ENCODE measurements around the gene EFNA5. TPM values are rescaled to one million over a fixed set of nuclear protein-coding genes. Genes with fewer than 3 reads are reported as not detected.
"Not testable (repeated sequence)": the region's sequence is repeated elsewhere in the genome, so short reads cannot be mapped to it uniquely, and the experiment has no call there.

Gene EFNA5
- total RNA-seq, 6 experiments from 2014 or later, result 0.26 TPM; not detected in 5

- H3K4me3 Mint-ChIP-seq, result no peak overlapping the region
Measured at GRCh38 chr5:107499237-107499636, 171.5 kb downstream of the EFNA5 start.

GRCh38 chr5:107496466-107496865 is 174.3 kb downstream of the EFNA5 start:
- DNase-seq, result no peak
- Mint-ChIP-seq H3K36me3 (ENCODE audit: low read depth) (no peaks in the 10 kb centered on the region), H3K9me3 (peaks cover 9% of the 10 kb centered on the region), H3K27ac (no peak overlapping the region), H3K27me3 (ENCODE audit: insufficient read depth) (peaks cover 2% of the 10 kb centered on the region; the same call in 1 of the 2 replicates), H3K4me1 (ENCODE audit: low read depth) (no peaks in the 10 kb centered on the region), H3K4me3 (no peak overlapping the region)
- no peak for TF ChIP-seq CTCF (IDR thresholded peaks at IDR 0.05)

More at GRCh38 chr5:107499237-107499636, 171.5 kb downstream of the EFNA5 start:
- TF ChIP-seq CTCF (IDR thresholded peaks at IDR 0.05), result no peak
- peaks cover 6% of the 10 kb centered on the region; the same call in 1 of the 2 replicates for H3K4me1 Mint-ChIP-seq (ENCODE audit: low read depth)
- no peak overlapping the region for H3K27ac Mint-ChIP-seq
- H3K36me3 Mint-ChIP-seq (ENCODE audit: low read depth), result no peaks in the 10 kb centered on the region
- DNase-seq, result no peak
- peaks cover 2% of the 10 kb centered on the region; the same call in 1 of the 2 replicates for H3K27me3 Mint-ChIP-seq (ENCODE audit: insufficient read depth)
- H3K9me3 Mint-ChIP-seq, result peaks cover 13% of the 10 kb centered on the region

GRCh38 chr5:107494129-107494528 is 176.6 kb downstream of the EFNA5 start:
- H3K36me3 Mint-ChIP-seq (ENCODE audit: low read depth); DNase-seq; H3K27ac Mint-ChIP-seq; H3K4me1 Mint-ChIP-seq (ENCODE audit: low read depth); H3K27me3 Mint-ChIP-seq (ENCODE audit: insufficient read depth); H3K9me3 Mint-ChIP-seq; H3K4me3 Mint-ChIP-seq: not testable (repeated sequence)

GRCh38 chr5:107487056-107487542 is 183.6 kb downstream of the EFNA5 start:
- H3K27ac Mint-ChIP-seq, result no peak overlapping the region
- TF ChIP-seq CTCF (IDR thresholded peaks at IDR 0.05), result no peak
- no peaks in the 10 kb centered on the region for H3K9me3 Mint-ChIP-seq
- H3K36me3 Mint-ChIP-seq (ENCODE audit: low read depth), result no peaks in the 10 kb centered on the region
- peaks cover 11% of the 10 kb centered on the region for H3K27me3 Mint-ChIP-seq (ENCODE audit: insufficient read depth)
- no peak for DNase-seq
- H3K4me3 Mint-ChIP-seq, result no peak overlapping the region
- no peaks in the 10 kb centered on the region for H3K4me1 Mint-ChIP-seq (ENCODE audit: low read depth)

GRCh38 chr5:107486489-107486888 is 184.2 kb downstream of the EFNA5 start:
- no peaks in the 10 kb centered on the region for H3K36me3 Mint-ChIP-seq (ENCODE audit: low read depth)
- H3K4me3 Mint-ChIP-seq, result no peak overlapping the region
- peaks cover 11% of the 10 kb centered on the region for H3K27me3 Mint-ChIP-seq (ENCODE audit: insufficient read depth)
- H3K27ac Mint-ChIP-seq, result no peak overlapping the region
- no peaks in the 10 kb centered on the region; the same call in 1 of the 2 replicates for H3K9me3 Mint-ChIP-seq
- no peak for DNase-seq
- H3K4me1 Mint-ChIP-seq (ENCODE audit: low read depth), result no peaks in the 10 kb centered on the region
- no peak for TF ChIP-seq CTCF (IDR thresholded peaks at IDR 0.05)

- no peak for DNase-seq
- Mint-ChIP-seq H3K9me3 (no peaks in the 10 kb centered on the region; the same call in 1 of the 2 replicates), H3K27me3 (ENCODE audit: insufficient read depth) (peaks cover 5% of the 10 kb centered on the region), H3K36me3 (ENCODE audit: low read depth) (no peaks in the 10 kb centered on the region), H3K4me1 (ENCODE audit: low read depth) (no peaks in the 10 kb centered on the region), H3K27ac (no peak overlapping the region), H3K4me3 (no peak overlapping the region)
- no peak for TF ChIP-seq CTCF (IDR thresholded peaks at IDR 0.05)
Measured at GRCh38 chr5:107485184-107485583, 185.6 kb downstream of the EFNA5 start.
